K562 (cell line): ENCODE measurements around the gene ZNF74. TPM values are rescaled to one million over a fixed set of nuclear protein-coding genes. Genes with fewer than 3 reads are reported as not detected.

Source experiments
- CC2D1A ChIP-seq: fragments of 450-650 bp; IDR thresholded peaks from 2 replicates; pipeline ENCODE4 v1.6.1; 2017; ENCODE audit warnings: mild to moderate bottlenecking
- E4F1 ChIP-seq: fragments of 250-450 bp; sonication (Bioruptor Pico); IDR thresholded peaks from 2 replicates; pipeline ENCODE4 v1.5.0; 2021; ENCODE audit warnings: mild to moderate bottlenecking, borderline replicate concordance
- EP400 ChIP-seq: fragments of 450-650 bp; IDR thresholded peaks from 2 replicates; pipeline ENCODE4 v1.6.1; 2017; ENCODE audit warnings: antibody characterized with exemption, mild to moderate bottlenecking, moderate library complexity
- ERF ChIP-seq: fragments of 450-650 bp; formaldehyde crosslinking; IDR thresholded peaks from 2 replicates; pipeline ENCODE4 v1.4.0; 2020; ENCODE audit warnings: mild to moderate bottlenecking, mixed read lengths
- ESRRB ChIP-seq: fragments of 250-450 bp; sonication (Bioruptor Pico); IDR thresholded peaks from 2 replicates; pipeline ENCODE4 v1.5.0; 2020; ENCODE audit warnings: mild to moderate bottlenecking, moderate library complexity, borderline replicate concordance
- FOXP4 ChIP-seq: sonication (generic); formaldehyde crosslinking; IDR thresholded peaks from 2 replicates; pipeline ENCODE4 v1.8.0; 2022; ENCODE audit warnings: mild to moderate bottlenecking, missing genetic modification reagents, borderline replicate concordance
- HLTF ChIP-seq: fragments of 450-650 bp; IDR thresholded peaks from 2 replicates; pipeline ENCODE4 v1.6.1; 2016
- ILK ChIP-seq: fragments of 450-650 bp; IDR thresholded peaks from 2 replicates; pipeline ENCODE4 v1.6.1; 2016; ENCODE audit warnings: missing genetic modification characterization, low read depth, mild to moderate bottlenecking, missing compliant biosample characterization, moderate library complexity, borderline replicate concordance
- LARP7 ChIP-seq: fragments of 450-650 bp; IDR thresholded peaks from 2 replicates; pipeline ENCODE4 v1.6.1; 2016
- NUFIP1 ChIP-seq: fragments of 450-650 bp; IDR thresholded peaks from 2 replicates; pipeline ENCODE4 v1.6.1; 2018; ENCODE audit not compliant: partially characterized antibody
- POLR2A ChIP-seq: fragments of 450-650 bp; conservative IDR thresholded peaks from 2 replicates; pipeline ENCODE4 v1.6.1; 2016
- POLR2AphosphoS2 ChIP-seq: IDR thresholded peaks from 2 replicates; pipeline ENCODE4 v1.6.1; 2012; ENCODE audit warnings: low read length, improper control_type of control experiment
- RBM14 ChIP-seq: fragments of 200-400 bp; formaldehyde crosslinking; IDR thresholded peaks from 2 replicates; pipeline ENCODE4 v1.6.1; 2018; ENCODE audit warnings: low read depth, mild to moderate bottlenecking, low read length, moderate library complexity, borderline replicate concordance; ENCODE audit not compliant: insufficient read depth
- SP1 ChIP-seq: sonication (generic); formaldehyde crosslinking; IDR thresholded peaks from 2 replicates; pipeline ENCODE4 v1.8.1; 2022; ENCODE audit warnings: mild to moderate bottlenecking, missing genetic modification reagents
- ZBTB5 ChIP-seq: fragments of 450-650 bp; IDR thresholded peaks from 2 replicates; pipeline ENCODE4 v1.6.1; 2017; ENCODE audit warnings: antibody characterized with exemption
- ZC3H8 ChIP-seq: fragments of 450-650 bp; IDR thresholded peaks from 2 replicates; pipeline ENCODE4 v1.6.1; 2017
- ZKSCAN3 ChIP-seq: fragments of 250-450 bp; sonication (Bioruptor Pico); IDR thresholded peaks from 2 replicates; pipeline ENCODE4 v1.4.0; 2020
- ZNF253 ChIP-seq: fragments of 250-450 bp; sonication (Bioruptor Pico); conservative IDR thresholded peaks from 2 replicates; pipeline ENCODE4 v1.6.1; 2021; ENCODE audit warnings: mild to moderate bottlenecking
- ZNF444 ChIP-seq: fragments of 250-450 bp; sonication (Bioruptor Pico); IDR thresholded peaks from 2 replicates; pipeline ENCODE4 v1.4.0; 2020; ENCODE audit warnings: mild to moderate bottlenecking, moderate library complexity
- polyA plus RNA-seq, 8 experiments: library from polyadenylated mRNA; depleted of rRNA in 4 of 8; stranded (reverse) in 5 of 8; unstranded in 3 of 8; fragments of >200 nt; fragmentation: Nextera tagmentation in 2 of 8; fragmentation: Illumina TruSeq in 1 of 8; extraction: Ambion mirVana in 2 of 8; extraction: Trizol in 1 of 8; gene quantifications; 2 replicates each; pipeline versions ENCODE4 v1.2.1 to v1.2.3, GENCODE V29; 2011 to 2014; ENCODE audit warnings: inconsistent platforms in 1 of 8, missing spikeins in 1 of 8
- total RNA-seq, 7 experiments: library from RNA; depleted of rRNA in 6 of 7; stranded (reverse); fragments of >200 nt in 6 of 7; fragmentation: Illumina TruSeq in 2 of 7; extraction: Trizol in 2 of 7; gene quantifications; 2 replicates each; pipeline versions ENCODE4 v1.2.1 to v1.2.3, GENCODE V29; 2011 to 2021; ENCODE audit warnings: low replicate concordance in 1 of 7
- TF ChIP-seq, protein P1 (sequence below): fragments of 150-350 bp; conservative IDR thresholded peaks from 2 replicates; pipeline ENCODE4 v1.6.1; 2014; ENCODE audit warnings: low read length
- TF ChIP-seq, protein P2 (sequence below): sonication (generic); formaldehyde crosslinking; IDR thresholded peaks from 2 replicates; pipeline ENCODE4 v1.8.0; 2022; ENCODE audit warnings: mild to moderate bottlenecking, low read depth, missing genetic modification reagents

The ZNF74 gene
- total and polyA plus RNA-seq, 9 of the 15 experiments (the other 6 are each of a cell fraction or from before 2014, with no cell fraction given): 2.4 to 53.5 (median 31.5) TPM

GRCh38 chr22:20436307-20436767 lies 42.4 kb downstream of the ZNF74 start (continued):
- no peak for TF ChIP-seq ILK (tag)
- TF ChIP-seq RBM14: 0 out of 2 replicates have a peak, but pooled peaks have one; percentile 22
- TF ChIP-seq E4F1 (CRISPR knock-in tag): no peak
- no peak for TF ChIP-seq POLR2AphosphoS2
- TF ChIP-seq SP1 (CRISPR knock-in tag): no peak
- TF ChIP-seq, protein P1, sequence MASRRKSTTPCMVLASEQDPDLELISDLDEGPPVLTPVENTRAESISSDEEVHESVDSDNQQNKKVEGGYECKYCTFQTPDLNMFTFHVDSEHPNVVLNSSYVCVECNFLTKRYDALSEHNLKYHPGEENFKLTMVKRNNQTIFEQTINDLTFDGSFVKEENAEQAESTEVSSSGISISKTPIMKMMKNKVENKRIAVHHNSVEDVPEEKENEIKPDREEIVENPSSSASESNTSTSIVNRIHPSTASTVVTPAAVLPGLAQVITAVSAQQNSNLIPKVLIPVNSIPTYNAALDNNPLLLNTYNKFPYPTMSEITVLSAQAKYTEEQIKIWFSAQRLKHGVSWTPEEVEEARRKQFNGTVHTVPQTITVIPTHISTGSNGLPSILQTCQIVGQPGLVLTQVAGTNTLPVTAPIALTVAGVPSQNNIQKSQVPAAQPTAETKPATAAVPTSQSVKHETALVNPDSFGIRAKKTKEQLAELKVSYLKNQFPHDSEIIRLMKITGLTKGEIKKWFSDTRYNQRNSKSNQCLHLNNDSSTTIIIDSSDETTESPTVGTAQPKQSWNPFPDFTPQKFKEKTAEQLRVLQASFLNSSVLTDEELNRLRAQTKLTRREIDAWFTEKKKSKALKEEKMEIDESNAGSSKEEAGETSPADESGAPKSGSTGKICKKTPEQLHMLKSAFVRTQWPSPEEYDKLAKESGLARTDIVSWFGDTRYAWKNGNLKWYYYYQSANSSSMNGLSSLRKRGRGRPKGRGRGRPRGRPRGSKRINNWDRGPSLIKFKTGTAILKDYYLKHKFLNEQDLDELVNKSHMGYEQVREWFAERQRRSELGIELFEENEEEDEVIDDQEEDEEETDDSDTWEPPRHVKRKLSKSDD: no peak
- no peak for TF ChIP-seq ZC3H8
- no peak for TF ChIP-seq NUFIP1
- no peak for TF ChIP-seq ZNF253 (CRISPR knock-in tag)
- TF ChIP-seq, protein P2, sequence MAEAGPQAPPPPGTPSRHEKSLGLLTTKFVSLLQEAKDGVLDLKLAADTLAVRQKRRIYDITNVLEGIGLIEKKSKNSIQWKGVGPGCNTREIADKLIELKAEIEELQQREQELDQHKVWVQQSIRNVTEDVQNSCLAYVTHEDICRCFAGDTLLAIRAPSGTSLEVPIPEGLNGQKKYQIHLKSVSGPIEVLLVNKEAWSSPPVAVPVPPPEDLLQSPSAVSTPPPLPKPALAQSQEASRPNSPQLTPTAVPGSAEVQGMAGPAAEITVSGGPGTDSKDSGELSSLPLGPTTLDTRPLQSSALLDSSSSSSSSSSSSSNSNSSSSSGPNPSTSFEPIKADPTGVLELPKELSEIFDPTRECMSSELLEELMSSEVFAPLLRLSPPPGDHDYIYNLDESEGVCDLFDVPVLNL (CRISPR knock-in tag): no peak
- no peak for TF ChIP-seq ZBTB5
- TF ChIP-seq CC2D1A: no peak
- TF ChIP-seq FOXP4 (CRISPR knock-in tag): no peak
- no peak for TF ChIP-seq HLTF
- TF ChIP-seq ZNF444 (CRISPR knock-in tag): no peak
- TF ChIP-seq ZKSCAN3 (CRISPR knock-in tag): no peak
- no peak for TF ChIP-seq POLR2A
- TF ChIP-seq ERF: no peak
- TF ChIP-seq ESRRB (CRISPR knock-in tag): no peak
- TF ChIP-seq EP400: no peak
- no peak for TF ChIP-seq LARP7
